Type B pancreatic cell (in vitro differentiated cells): ENCODE results near the gene CNTFR. TPM values are rescaled to one million over a fixed set of nuclear protein-coding genes. Genes with fewer than 3 reads are reported as not detected.
A peak's percentile ranks its signal among the peaks of the same experiment; 100 is the strongest.

Experiments
- DNase-seq: peaks from one replicate; pipeline ENCODE4 v3.0.0; 2021; ENCODE audit warnings: mixed read lengths; ENCODE audit not compliant: unreplicated experiment; ENCODE audit errors: extremely low spot score
- H3K27ac Mint-ChIP-seq: 2 replicates; pipeline ENCODE4 v1.8.0; 2021; ENCODE audit warnings: mild to moderate bottlenecking, mixed read lengths
- H3K27me3 Mint-ChIP-seq: 2 replicates; pipeline ENCODE4 v1.8.0; 2021; ENCODE audit warnings: mixed read lengths
- H3K36me3 Mint-ChIP-seq: 2 replicates; pipeline ENCODE4 v1.8.0; 2021; ENCODE audit warnings: mixed read lengths
- H3K4me1 Mint-ChIP-seq: one replicate; pipeline ENCODE4 v1.8.0; 2021; ENCODE audit warnings: mixed read lengths; ENCODE audit not compliant: unreplicated experiment
- H3K4me3 Mint-ChIP-seq: 2 replicates; pipeline ENCODE4 v1.8.0; 2021; ENCODE audit warnings: mild to moderate bottlenecking, mixed read lengths
- H3K9me3 Mint-ChIP-seq: 2 replicates; pipeline ENCODE4 v1.8.0; 2021; ENCODE audit warnings: mixed read lengths
- total RNA-seq: library from RNA; stranded (reverse); gene quantifications from 2 replicates; pipeline ENCODE4 v1.2.1, GENCODE V29; 2021; ENCODE audit warnings: low replicate concordance
- TF ChIP-seq, protein P1 (sequence below): fragments of 200-600 bp; sonication (generic); conservative IDR thresholded peaks from 2 replicates; pipeline ENCODE4 v1.5.0; 2021; ENCODE audit warnings: antibody characterized with exemption, mild to moderate bottlenecking

Gene CNTFR
- total RNA-seq, 1 donor from 2014 or later = 24.2 TPM

DNA sequence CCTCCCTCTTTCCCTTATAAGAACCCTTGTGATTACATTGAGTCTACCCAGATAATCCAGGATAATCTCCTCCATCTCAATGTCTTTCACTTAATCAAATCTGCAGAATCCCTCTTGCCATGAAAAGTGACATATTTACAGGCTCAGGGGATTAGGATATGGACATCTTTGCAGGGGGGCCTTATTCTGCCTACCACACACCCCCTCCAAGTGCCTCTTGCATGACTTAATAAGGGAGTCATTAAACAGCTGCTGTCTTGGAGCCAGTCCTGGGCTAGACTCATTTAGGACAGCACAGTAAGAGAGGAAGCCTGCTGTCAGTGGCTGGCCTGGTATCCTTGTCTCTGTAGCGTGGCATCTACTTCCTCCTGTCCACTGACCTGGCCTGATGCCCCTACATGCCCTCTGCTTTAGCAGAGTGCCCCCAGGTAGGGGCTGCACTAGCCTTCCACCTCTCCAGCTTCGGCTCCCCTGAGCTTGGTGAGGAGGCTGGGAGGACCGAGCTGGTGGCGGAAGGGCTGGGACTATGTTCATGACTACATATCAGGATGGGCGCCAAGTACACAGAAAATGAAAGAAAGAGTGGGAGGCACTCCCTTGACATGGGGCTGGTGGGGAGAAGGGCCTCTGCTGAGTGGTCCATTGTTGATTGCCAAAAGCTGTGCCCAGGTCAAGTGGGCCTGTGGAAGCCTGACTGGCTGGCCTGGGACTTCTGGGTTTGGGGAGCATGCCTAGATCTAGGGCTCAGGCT lies 84.0 kb downstream of the CNTFR start:
- TF ChIP-seq, protein P1, sequence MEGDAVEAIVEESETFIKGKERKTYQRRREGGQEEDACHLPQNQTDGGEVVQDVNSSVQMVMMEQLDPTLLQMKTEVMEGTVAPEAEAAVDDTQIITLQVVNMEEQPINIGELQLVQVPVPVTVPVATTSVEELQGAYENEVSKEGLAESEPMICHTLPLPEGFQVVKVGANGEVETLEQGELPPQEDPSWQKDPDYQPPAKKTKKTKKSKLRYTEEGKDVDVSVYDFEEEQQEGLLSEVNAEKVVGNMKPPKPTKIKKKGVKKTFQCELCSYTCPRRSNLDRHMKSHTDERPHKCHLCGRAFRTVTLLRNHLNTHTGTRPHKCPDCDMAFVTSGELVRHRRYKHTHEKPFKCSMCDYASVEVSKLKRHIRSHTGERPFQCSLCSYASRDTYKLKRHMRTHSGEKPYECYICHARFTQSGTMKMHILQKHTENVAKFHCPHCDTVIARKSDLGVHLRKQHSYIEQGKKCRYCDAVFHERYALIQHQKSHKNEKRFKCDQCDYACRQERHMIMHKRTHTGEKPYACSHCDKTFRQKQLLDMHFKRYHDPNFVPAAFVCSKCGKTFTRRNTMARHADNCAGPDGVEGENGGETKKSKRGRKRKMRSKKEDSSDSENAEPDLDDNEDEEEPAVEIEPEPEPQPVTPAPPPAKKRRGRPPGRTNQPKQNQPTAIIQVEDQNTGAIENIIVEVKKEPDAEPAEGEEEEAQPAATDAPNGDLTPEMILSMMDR = no peak
- Mint-ChIP-seq H3K9me3 (no peaks in the 10 kb centered on the region), H3K4me1 (peaks cover 12% of the 10 kb centered on the region), H3K27me3 (peaks cover 41% of the 10 kb centered on the region), H3K4me3 (no peak overlapping the region), H3K36me3 (no peaks in the 10 kb centered on the region), H3K27ac (no peak overlapping the region)
- DNase-seq = no peak

DNA sequence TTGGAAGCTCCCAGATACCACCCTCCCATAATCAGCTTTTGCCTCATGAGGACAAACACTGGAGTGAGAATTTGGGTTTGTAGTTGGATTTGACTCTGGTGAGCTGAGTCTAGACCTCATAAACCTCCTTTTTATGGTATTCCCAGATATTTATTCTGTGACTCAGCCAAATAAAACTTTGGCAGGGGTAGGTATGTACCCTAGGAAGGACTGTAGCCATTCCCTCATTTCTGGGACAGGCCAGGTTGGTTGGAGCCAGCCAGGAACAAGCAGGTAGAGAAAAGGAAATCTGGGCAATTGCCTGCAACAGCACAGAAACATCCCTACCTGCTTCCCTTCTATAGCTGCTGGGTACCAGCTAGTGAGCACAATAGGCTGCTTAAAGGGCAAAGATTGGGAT lies 86.1 kb downstream of the CNTFR start:
- Mint-ChIP-seq H3K4me3 (no peak overlapping the region), H3K4me1 (no peaks in the 10 kb centered on the region), H3K9me3 (no peaks in the 10 kb centered on the region), H3K27ac (no peak overlapping the region), H3K27me3 (peaks cover 51% of the 10 kb centered on the region), H3K36me3 (no peaks in the 10 kb centered on the region)
- no peak for DNase-seq
- TF ChIP-seq, protein P1 = no peak

DNA sequence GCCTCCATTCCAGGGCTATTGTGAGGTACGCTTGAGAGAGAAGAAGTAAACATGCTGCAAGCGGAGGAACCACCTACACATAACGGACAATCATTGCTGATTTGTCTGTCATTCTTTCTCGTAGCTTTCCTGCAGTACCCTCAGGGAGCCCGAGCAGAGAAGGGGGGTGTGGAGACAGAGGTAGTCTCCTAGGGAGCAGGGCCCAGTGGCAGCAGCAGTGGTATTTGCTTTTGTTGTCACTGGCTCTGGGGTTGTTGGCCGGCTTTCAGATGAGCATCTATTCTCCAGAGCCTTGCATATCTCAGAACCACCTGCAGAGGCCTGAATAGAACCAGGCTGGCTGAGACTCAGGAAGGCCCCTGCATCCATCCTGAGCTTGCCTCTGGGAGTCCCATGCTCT lies 86.6 kb downstream of the CNTFR start:
- H3K9me3 Mint-ChIP-seq = no peaks in the 10 kb centered on the region
- no peak for DNase-seq
- H3K27ac Mint-ChIP-seq = no peak overlapping the region

DNA sequence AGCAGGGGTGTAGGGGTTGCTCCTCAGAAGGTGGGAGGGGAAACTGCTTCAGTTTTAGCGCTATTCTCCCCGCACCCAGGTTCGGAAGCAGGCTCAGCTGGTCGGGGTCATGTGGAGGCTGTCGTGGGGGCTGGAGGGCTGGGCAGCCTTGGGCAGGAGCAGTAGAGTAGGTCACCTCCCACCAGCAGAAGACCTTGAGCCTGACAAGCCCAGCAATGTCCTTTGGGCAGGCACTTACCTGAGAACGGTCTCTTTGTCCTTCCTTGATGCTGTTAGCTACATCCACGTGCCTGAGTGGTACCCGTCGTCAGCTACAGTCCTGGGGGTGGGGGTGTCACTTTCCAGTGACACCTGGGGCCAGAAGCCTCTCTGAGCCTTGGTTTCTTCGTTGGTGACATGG lies 87.1 kb downstream of the CNTFR start:
- Mint-ChIP-seq H3K4me3 (no peak overlapping the region), H3K27me3 (peaks cover 55% of the 10 kb centered on the region), H3K36me3 (no peaks in the 10 kb centered on the region), H3K4me1 (no peaks in the 10 kb centered on the region), H3K27ac (no peak overlapping the region), H3K9me3 (no peaks in the 10 kb centered on the region)
- TF ChIP-seq, protein P1 = no peak
- no peak for DNase-seq

More for the DNA sequence above, 86.6 kb downstream of the CNTFR start:
- Mint-ChIP-seq H3K27me3 (peaks cover 51% of the 10 kb centered on the region), H3K36me3 (no peaks in the 10 kb centered on the region), H3K4me1 (no peaks in the 10 kb centered on the region), H3K4me3 (no peak overlapping the region)
- TF ChIP-seq, protein P1 = no peak

DNA sequence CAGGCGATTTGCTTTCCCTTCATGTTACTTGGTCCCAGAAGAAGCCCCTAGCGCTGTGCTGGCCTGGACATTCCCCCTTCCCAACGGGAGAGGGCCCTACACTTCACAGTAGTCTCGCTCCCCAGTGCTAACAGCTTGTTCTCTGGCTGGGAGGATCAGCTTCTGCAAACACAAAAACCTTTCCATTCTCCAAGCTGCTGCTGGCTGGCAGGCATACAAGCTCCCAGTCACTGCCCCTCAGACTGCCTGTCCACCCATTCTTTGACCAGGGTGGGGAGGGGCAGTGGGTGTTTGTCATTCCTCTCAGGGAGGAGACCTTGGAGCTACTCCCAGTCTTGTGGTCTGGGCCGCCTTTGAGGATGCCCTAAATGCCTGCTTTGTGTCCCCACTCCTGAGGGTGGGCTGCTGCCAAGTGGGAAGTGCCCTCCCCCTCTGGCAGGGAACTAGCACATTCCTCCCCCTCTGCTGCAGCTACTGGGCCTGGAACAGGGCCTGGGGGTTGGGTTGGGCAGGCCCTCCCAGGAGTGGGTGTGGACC lies 87.6 kb downstream of the CNTFR start:
- H3K36me3 Mint-ChIP-seq = no peaks in the 10 kb centered on the region
- no peak for DNase-seq
- no peak overlapping the region for H3K27ac Mint-ChIP-seq
- TF ChIP-seq, protein P1 = peak; percentile 49
- no peaks in the 10 kb centered on the region for H3K9me3 Mint-ChIP-seq
- no peaks in the 10 kb centered on the region for H3K4me1 Mint-ChIP-seq
- H3K27me3 Mint-ChIP-seq = peaks cover 56% of the 10 kb centered on the region
- H3K4me3 Mint-ChIP-seq = no peak overlapping the region

Other genes starting within 250 kb of the CNTFR start
- gene MYORG, start 212.8 kb downstream of the CNTFR start, total RNA-seq = 11.6 and 24.5 TPM in 2 replicates
- 13.4 and 22.4 TPM in 2 replicates for gene FAM219A, start 131.2 kb downstream of the CNTFR start, total RNA-seq
- gene DNAI1, start 130.9 kb downstream of the CNTFR start, total RNA-seq = 0.69 and 4.4 TPM in 2 replicates
- gene ENHO, start 66.7 kb downstream of the CNTFR start, total RNA-seq = 0.95 and 5.5 TPM in 2 replicates
- 30.2 and 31.8 TPM in 2 replicates for gene RPP25L, start 22.4 kb upstream of the CNTFR start, total RNA-seq
- gene DCTN3, start 30.8 kb upstream of the CNTFR start, total RNA-seq = 81.6 and 93.4 TPM in 2 replicates
- 0.26 TPM in 1 of 2 replicates, not detected in the other for gene ARID3C, start 39.3 kb upstream of the CNTFR start, total RNA-seq
- 59.0 and 79.7 TPM in 2 replicates for gene SIGMAR1, start 48.1 kb upstream of the CNTFR start, total RNA-seq
- 48.8 and 70.5 TPM in 2 replicates for gene GALT, start 57.0 kb upstream of the CNTFR start, total RNA-seq
- gene IL11RA, start 62.5 kb upstream of the CNTFR start, total RNA-seq = 10.8 and 53.8 TPM in 2 replicates
- gene CCL27, start 72.9 kb upstream of the CNTFR start, total RNA-seq = 0.43 and 1.1 TPM in 2 replicates
- not detected in 2 replicates for gene CCL19, start 101.6 kb upstream of the CNTFR start, total RNA-seq
- not detected in 2 replicates for gene CCL21, start 120.4 kb upstream of the CNTFR start, total RNA-seq